HepG2 (cell line): ENCODE results near the gene CARD9. TPM values are rescaled to one million over a fixed set of nuclear protein-coding genes. Genes with fewer than 3 reads are reported as not detected.

Experiments used
- ELF1 ChIP-seq: sonication (generic); formaldehyde crosslinking; IDR thresholded peaks from 2 replicates; pipeline ENCODE4 v1.4.0; 2020; ENCODE audit warnings: missing genetic modification reagents
- GABPB1 ChIP-seq: IDR thresholded peaks from 2 replicates; pipeline ENCODE4 v1.6.1; 2016; ENCODE audit warnings: mild to moderate bottlenecking, missing genetic modification reagents, moderate library complexity, missing compliant biosample characterization
- MEIS2 ChIP-seq: sonication (generic); formaldehyde crosslinking; IDR thresholded peaks from 2 replicates; pipeline ENCODE4 v1.9.0; 2021; ENCODE audit warnings: mild to moderate bottlenecking, missing genetic modification reagents
- NPAS2 ChIP-seq: sonication (generic); formaldehyde crosslinking; IDR thresholded peaks from 2 replicates; pipeline ENCODE4 v1.8.0; 2022; ENCODE audit warnings: mild to moderate bottlenecking, missing genetic modification reagents, borderline replicate concordance
- SMAD1 ChIP-seq: sonication (generic); formaldehyde crosslinking; IDR thresholded peaks from 2 replicates; pipeline ENCODE4 v1.4.0; 2020; ENCODE audit warnings: missing genetic modification reagents, low read depth, mild to moderate bottlenecking, borderline replicate concordance
- STAT6 ChIP-seq: sonication (generic); formaldehyde crosslinking; IDR thresholded peaks from 2 replicates; pipeline ENCODE4 v1.4.0; 2020; ENCODE audit warnings: missing genetic modification reagents, mild to moderate bottlenecking, borderline replicate concordance
- ZEB1 ChIP-seq: IDR thresholded peaks from 2 replicates; pipeline ENCODE4 v1.6.1; 2012; ENCODE audit warnings: mild to moderate bottlenecking, low read depth, inconsistent platforms; ENCODE audit not compliant: insufficient replicate concordance
- ZNF264 ChIP-seq: sonication (generic); formaldehyde crosslinking; IDR thresholded peaks from 2 replicates; pipeline ENCODE4 v1.4.0; 2020; ENCODE audit warnings: missing genetic modification reagents
- ZNF431 ChIP-seq: sonication (generic); formaldehyde crosslinking; IDR thresholded peaks from 2 replicates; pipeline ENCODE4 v1.9.0; 2022; ENCODE audit warnings: missing genetic modification reagents, low read depth, mild to moderate bottlenecking, borderline replicate concordance
- ZNF547 ChIP-seq: sonication (generic); formaldehyde crosslinking; IDR thresholded peaks from 2 replicates; pipeline ENCODE4 v1.5.1; 2020; ENCODE audit warnings: mild to moderate bottlenecking, missing genetic modification reagents
- polyA plus RNA-seq, 8 experiments: library from polyadenylated mRNA; depleted of rRNA in 3 of 8; stranded (reverse) in 7 of 8; unstranded in 1 of 8; fragments of >200 nt; fragmentation: Illumina TruSeq in 4 of 8; extraction: Trizol in 4 of 8; gene quantifications; 2 replicates each; pipeline versions ENCODE4 v1.2.1 to v1.2.3, GENCODE V29; 2011 to 2016; ENCODE audit warnings: low read depth in 4 of 8, missing spikeins in 1 of 8, mixed read lengths in 1 of 8; ENCODE audit not compliant: insufficient read depth in 1 of 8
- total RNA-seq, 5 experiments: library from RNA; depleted of rRNA; stranded (reverse); fragments of >200 nt; fragmentation: Illumina TruSeq; extraction: Trizol; gene quantifications; 2 replicates each; pipeline ENCODE4 v1.2.3, GENCODE V29; 2016; ENCODE audit warnings: low read depth in 1 of 5
- TF ChIP-seq, protein P1 (sequence below): IDR thresholded peaks from 2 replicates; pipeline ENCODE4 v1.6.1; 2012; ENCODE audit warnings: inconsistent platforms

The CARD9 gene
- total and polyA plus RNA-seq, 2 of the 13 experiments (the other 11 are each of a cell fraction or from before 2014, with no cell fraction given): 3.3 to 7.4 TPM

- TF ChIP-seq SMAD1 (CRISPR knock-in tag): no peak
- TF ChIP-seq GABPB1: peak; percentile 51; the same call in 1 of the 2 replicates
- no peak for TF ChIP-seq ZEB1
- no peak for TF ChIP-seq MEIS2 (CRISPR knock-in tag)
- no peak for TF ChIP-seq ZNF264 (CRISPR knock-in tag)
- no peak for TF ChIP-seq NPAS2 (CRISPR knock-in tag)
- TF ChIP-seq STAT6: no peak
- TF ChIP-seq ZNF547: no peak
- no peak for TF ChIP-seq ZNF431 (CRISPR knock-in tag)
- TF ChIP-seq, protein P1, sequence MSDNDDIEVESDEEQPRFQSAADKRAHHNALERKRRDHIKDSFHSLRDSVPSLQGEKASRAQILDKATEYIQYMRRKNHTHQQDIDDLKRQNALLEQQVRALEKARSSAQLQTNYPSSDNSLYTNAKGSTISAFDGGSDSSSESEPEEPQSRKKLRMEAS: peak; percentile 15; the same call in 1 of the 2 replicates
- TF ChIP-seq ELF1 (CRISPR knock-in tag): no peak
These were observed 30.2 kb downstream of the CARD9 start (continued) for GRCh38 chr9:136343121-136343883.
